GM12873 (cell line): ENCODE measurements around the gene IER5L.

Experiments
- CTCF ChIP-seq: IDR thresholded peaks from 2 replicates; pipeline ENCODE4 v1.5.1; 2012; ENCODE audit warnings: low read depth, mild to moderate bottlenecking, moderate library complexity, low read length, control low read depth; ENCODE audit not compliant: insufficient read depth; ENCODE audit errors: missing control alignments

Gene IER5L

GRCh38 chr9:129195606-129196005, 17.5 kb upstream of the IER5L start:
- no peak for TF ChIP-seq CTCF

GRCh38 chr9:129194221-129194620, 16.2 kb upstream of the IER5L start:
- TF ChIP-seq CTCF, result no peak

GRCh38 chr9:129193655-129194054, 15.6 kb upstream of the IER5L start:
- no peak for TF ChIP-seq CTCF

- TF ChIP-seq CTCF, result no peak
Measured at GRCh38 chr9:129191234-129191633, 13.2 kb upstream of the IER5L start.

GRCh38 chr9:129187042-129187441, 9.0 kb upstream of the IER5L start:
- no peak for TF ChIP-seq CTCF

- TF ChIP-seq CTCF, result no peak
Measured at GRCh38 chr9:129185991-129186390, 7.9 kb upstream of the IER5L start.

- no peak for TF ChIP-seq CTCF
Measured at GRCh38 chr9:129185402-129185801, 7.3 kb upstream of the IER5L start.

- no peak for TF ChIP-seq CTCF
Measured at GRCh38 chr9:129184596-129185122, 6.6 kb upstream of the IER5L start.
